ENCODE results near the gene SLC46A1.

Gene SLC46A1

DNA sequence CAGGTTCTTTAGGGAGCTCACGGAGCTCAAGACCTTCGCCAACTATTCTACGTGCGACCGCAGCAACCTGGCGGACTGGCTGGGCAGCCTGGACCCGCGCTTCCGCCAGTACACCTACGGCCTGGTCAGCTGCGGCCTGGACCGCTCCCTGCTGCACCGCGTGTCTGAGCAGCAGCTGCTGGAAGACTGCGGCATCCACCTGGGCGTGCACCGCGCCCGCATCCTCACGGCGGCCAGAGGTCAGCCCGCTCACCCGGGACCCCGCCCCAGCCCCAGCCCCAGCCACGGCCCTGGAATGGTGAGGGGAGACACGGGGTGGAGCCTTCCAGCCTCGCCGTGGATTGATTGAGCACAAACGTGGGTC, 21.0 kb downstream of the SLC46A1 start:
- no peak overlapping the region for H4K8ac ChIP-seq (ENCODE audit: low read depth, low read length)
- H3K9ac ChIP-seq (ENCODE audit: low read depth, low read length, poor library complexity): peak overlapping the region; percentile 88
- no peak overlapping the region for H2BK120ac ChIP-seq (ENCODE audit: low read depth, low read length)
- no peak overlapping the region for H2AFZ ChIP-seq (ENCODE audit: low read length)
- H4K91ac ChIP-seq (ENCODE audit: low read depth, low read length, poor library complexity): no peak overlapping the region
- no peak overlapping the region for H3K14ac ChIP-seq (ENCODE audit: low read length)
- no peak overlapping the region for H2AK5ac ChIP-seq (ENCODE audit: low read depth, low read length)
- peak overlapping the region; percentile 69 for H3K23ac ChIP-seq (ENCODE audit: low read depth, low read length, poor library complexity)
- H3K36me3 ChIP-seq (replicated peaks in 1 of 2; ENCODE audit: control insufficient read depth in 2 of 2, insufficient read depth in 2 of 2, low read length in 2 of 2): peaks cover 11 to 71% of the 10 kb centered on the region in 2 donors
- peaks cover 0 to 7% of the 10 kb centered on the region in 2 donors for H3K4me1 ChIP-seq (ENCODE audit: control insufficient read depth in 2 of 2, insufficient read depth in 1 of 2, low read depth in 1 of 2, low read length in 2 of 2)
- WGBS, 2 donors (ENCODE audit: extremely low coverage in 2 of 2, insufficient read length in 2 of 2, insufficient replicate concordance in 1 of 2): no CpG with 5 or more reads among the region's 29 CpGs
- peaks cover 0 to 41% (median 13%) of the 10 kb centered on the region in 3 experiments for H3K27me3 ChIP-seq (ENCODE audit: control insufficient read depth in 3 of 3, insufficient read depth in 3 of 3, low read depth in 1 of 3, low read length in 3 of 3)
- H3K18ac ChIP-seq (ENCODE audit: low read length): no peak overlapping the region
- H3K4me3 ChIP-seq (ENCODE audit: low read length in 2 of 2): no peak overlapping the region
- H2BK15ac ChIP-seq (ENCODE audit: low read length): no peak overlapping the region
- H3K79me1 ChIP-seq (ENCODE audit: low read depth, low read length): no peaks in the 10 kb centered on the region
- DNase-seq (ENCODE audit: low spot score): no peak
- H3K9me3 ChIP-seq (replicated peaks in 1 of 2; ENCODE audit: control insufficient read depth in 2 of 2, insufficient read depth in 1 of 2, low read depth in 1 of 2, low read length in 2 of 2): peaks cover 0 to 3% of the 10 kb centered on the region in 2 donors
- H3K27ac ChIP-seq (replicated peaks; ENCODE audit: low read length): no peak overlapping the region
- H3K4me2 ChIP-seq (ENCODE audit: insufficient read depth, low read length, poor library complexity, severe bottlenecking): peak overlapping the region; percentile 70
- H2BK12ac ChIP-seq (ENCODE audit: low read length): no peak overlapping the region
- H3K4ac ChIP-seq (ENCODE audit: low read length): no peak overlapping the region
- peak overlapping the region; percentile 42 for H2BK5ac ChIP-seq (ENCODE audit: low read length)

DNA sequence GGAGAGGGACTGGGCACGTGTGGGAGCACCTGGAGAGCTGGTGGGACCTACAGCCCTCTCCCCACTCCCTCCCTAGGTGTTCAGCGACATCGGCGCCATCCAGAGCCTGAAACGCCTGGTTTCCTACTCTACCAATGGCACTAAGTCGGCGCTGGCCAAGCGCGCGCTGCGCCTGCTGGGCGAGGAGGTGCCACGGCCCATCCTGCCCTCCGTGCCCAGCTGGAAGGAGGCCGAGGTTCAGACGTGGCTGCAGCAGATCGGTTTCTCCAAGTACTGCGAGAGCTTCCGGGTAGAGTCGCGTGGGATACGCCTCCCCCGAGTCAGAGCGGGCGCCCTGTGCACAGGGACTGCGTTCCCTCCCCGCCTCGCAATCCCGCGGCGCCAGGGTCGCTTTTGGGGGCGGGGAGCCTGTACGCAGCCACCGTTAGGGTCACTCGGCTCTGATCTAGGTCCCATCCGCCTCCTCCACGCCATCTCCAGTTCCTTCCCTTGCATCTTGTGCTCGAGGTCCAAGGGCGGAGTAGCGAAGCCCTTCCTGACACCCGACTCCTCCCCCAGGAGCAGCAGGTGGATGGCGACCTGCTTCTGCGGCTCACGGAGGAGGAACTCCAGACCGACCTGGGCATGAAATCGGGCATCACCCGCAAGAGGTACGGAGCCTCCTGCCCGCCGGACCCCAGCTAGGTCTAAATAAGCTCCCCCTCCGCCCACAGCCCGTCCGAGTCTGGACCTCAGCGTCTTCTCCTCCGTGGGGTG, 21.6 kb downstream of the SLC46A1 start:
- H3K79me1 ChIP-seq (ENCODE audit: low read depth, low read length): no peaks in the 10 kb centered on the region
- DNase-seq (ENCODE audit: low spot score): no peak
- H2BK5ac ChIP-seq (ENCODE audit: low read length): no peak overlapping the region
- peak overlapping the region in 1 of 2 donors; percentile 63 for H3K4me3 ChIP-seq (ENCODE audit: low read length in 2 of 2)
- H3K18ac ChIP-seq (ENCODE audit: low read length): peak overlapping the region; percentile 77
- no peak overlapping the region for H4K91ac ChIP-seq (ENCODE audit: low read depth, low read length, poor library complexity)
- peak overlapping the region; percentile 88 for H3K9ac ChIP-seq (ENCODE audit: low read depth, low read length, poor library complexity)
- no peak overlapping the region for H2BK15ac ChIP-seq (ENCODE audit: low read length)
- H2BK120ac ChIP-seq (ENCODE audit: low read depth, low read length): no peak overlapping the region
- peak overlapping the region; percentile 77 for H3K14ac ChIP-seq (ENCODE audit: low read length)
- H3K9me3 ChIP-seq (replicated peaks in 1 of 2; ENCODE audit: control insufficient read depth in 2 of 2, insufficient read depth in 1 of 2, low read depth in 1 of 2, low read length in 2 of 2): peaks cover 0 to 3% of the 10 kb centered on the region in 2 donors
- H3K4me2 ChIP-seq (ENCODE audit: insufficient read depth, low read length, poor library complexity, severe bottlenecking): peak overlapping the region; percentile 70
- no peak overlapping the region for H2BK12ac ChIP-seq (ENCODE audit: low read length)
- H4K8ac ChIP-seq (ENCODE audit: low read depth, low read length): no peak overlapping the region
- H3K27ac ChIP-seq (replicated peaks; ENCODE audit: low read length): no peak overlapping the region
- peaks cover 0 to 7% of the 10 kb centered on the region in 2 donors for H3K4me1 ChIP-seq (ENCODE audit: control insufficient read depth in 2 of 2, insufficient read depth in 1 of 2, low read depth in 1 of 2, low read length in 2 of 2)
- no peak overlapping the region for H2AFZ ChIP-seq (ENCODE audit: low read length)
- H3K23ac ChIP-seq (ENCODE audit: low read depth, low read length, poor library complexity): peak overlapping the region; percentile 70
- H3K4ac ChIP-seq (ENCODE audit: low read length): no peak overlapping the region
- no CpG with 5 or more reads among the region's 56 CpGs for WGBS, 2 donors (ENCODE audit: extremely low coverage in 2 of 2, insufficient read length in 2 of 2, insufficient replicate concordance in 1 of 2)
- H3K27me3 ChIP-seq (ENCODE audit: control insufficient read depth in 3 of 3, insufficient read depth in 3 of 3, low read depth in 1 of 3, low read length in 3 of 3): peaks cover 0 to 41% (median 13%) of the 10 kb centered on the region in 3 experiments
- peaks cover 8 to 66% of the 10 kb centered on the region in 2 donors for H3K36me3 ChIP-seq (replicated peaks in 1 of 2; ENCODE audit: control insufficient read depth in 2 of 2, insufficient read depth in 2 of 2, low read length in 2 of 2)
- no peak overlapping the region for H2AK5ac ChIP-seq (ENCODE audit: low read depth, low read length)

GRCh38 chr17:28381141-28381825, 24.7 kb downstream of the SLC46A1 start:
- H2BK15ac ChIP-seq (ENCODE audit: low read length): no peak overlapping the region
- DNase-seq (ENCODE audit: low spot score): no peak
- H3K27ac ChIP-seq (replicated peaks; ENCODE audit: low read length): no peak overlapping the region
- H3K4me2 ChIP-seq (ENCODE audit: insufficient read depth, low read length, poor library complexity, severe bottlenecking): peak overlapping the region; percentile 46
- no peak overlapping the region for H3K23ac ChIP-seq (ENCODE audit: low read depth, low read length, poor library complexity)
- peaks cover 0 to 7% of the 10 kb centered on the region in 2 donors for H3K4me1 ChIP-seq (ENCODE audit: control insufficient read depth in 2 of 2, insufficient read depth in 1 of 2, low read depth in 1 of 2, low read length in 2 of 2)
- peak overlapping the region; percentile 72 for H3K9ac ChIP-seq (ENCODE audit: low read depth, low read length, poor library complexity)
- WGBS, 2 donors (ENCODE audit: extremely low coverage in 2 of 2, insufficient read length in 2 of 2, insufficient replicate concordance in 1 of 2): no CpG with 5 or more reads among the region's 72 CpGs
- peaks cover 0 to 41% (median 13%) of the 10 kb centered on the region in 3 experiments for H3K27me3 ChIP-seq (ENCODE audit: control insufficient read depth in 3 of 3, insufficient read depth in 3 of 3, low read depth in 1 of 3, low read length in 3 of 3)
- H2BK120ac ChIP-seq (ENCODE audit: low read depth, low read length): no peak overlapping the region
- peak overlapping the region; percentile 16 for H4K91ac ChIP-seq (ENCODE audit: low read depth, low read length, poor library complexity)
- H2AK5ac ChIP-seq (ENCODE audit: low read depth, low read length): no peak overlapping the region
- H3K9me3 ChIP-seq (replicated peaks in 1 of 2; ENCODE audit: control insufficient read depth in 2 of 2, insufficient read depth in 1 of 2, low read depth in 1 of 2, low read length in 2 of 2): peaks cover 0 to 3% of the 10 kb centered on the region in 2 donors
- peak overlapping the region; percentile 65 for H2BK12ac ChIP-seq (ENCODE audit: low read length)
- peak overlapping the region in 1 of 2 donors; percentile 72 for H3K4me3 ChIP-seq (ENCODE audit: low read length in 2 of 2)
- H3K79me1 ChIP-seq (ENCODE audit: low read depth, low read length): no peaks in the 10 kb centered on the region
- no peak overlapping the region for H2BK5ac ChIP-seq (ENCODE audit: low read length)
- H2AFZ ChIP-seq (ENCODE audit: low read length): no peak overlapping the region
- H3K14ac ChIP-seq (ENCODE audit: low read length): peak overlapping the region; percentile 84
- peaks cover 3 to 48% of the 10 kb centered on the region in 2 donors for H3K36me3 ChIP-seq (replicated peaks in 1 of 2; ENCODE audit: control insufficient read depth in 2 of 2, insufficient read depth in 2 of 2, low read length in 2 of 2)
- H3K4ac ChIP-seq (ENCODE audit: low read length): no peak overlapping the region
- no peak overlapping the region for H4K8ac ChIP-seq (ENCODE audit: low read depth, low read length)
- peak overlapping the region; percentile 62 for H3K18ac ChIP-seq (ENCODE audit: low read length)

Data from neuronal stem cell (in vitro differentiated cells).